Measurements from ENCODE around the gene SBNO1.
"Not testable (repeated sequence)": the region's sequence is repeated elsewhere in the genome, so short reads cannot be mapped to it uniquely, and the experiment has no call there.

The SBNO1 gene

DNA sequence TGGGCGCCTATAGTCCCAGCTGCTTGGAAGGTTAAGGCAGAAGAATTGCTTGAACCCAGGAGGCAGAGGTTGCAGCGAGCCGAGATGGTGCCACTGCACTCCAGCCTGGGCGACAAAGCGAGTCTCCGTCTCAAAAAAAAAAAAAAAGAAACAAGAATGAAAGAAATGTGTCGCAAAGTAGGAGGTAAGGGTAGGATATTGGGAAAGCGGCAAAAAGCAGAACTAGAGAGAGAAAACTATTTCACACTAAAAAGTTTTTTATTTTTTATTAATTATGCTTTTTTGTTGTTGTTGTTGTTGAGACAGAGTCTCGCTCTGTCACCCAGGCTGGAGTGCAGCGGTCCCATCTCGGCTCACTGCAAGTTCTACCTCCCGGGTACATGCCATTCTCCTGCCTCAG, 17.7 kb downstream of the SBNO1 start:
- no peak for DNase-seq (ENCODE audit: low read depth)

DNA sequence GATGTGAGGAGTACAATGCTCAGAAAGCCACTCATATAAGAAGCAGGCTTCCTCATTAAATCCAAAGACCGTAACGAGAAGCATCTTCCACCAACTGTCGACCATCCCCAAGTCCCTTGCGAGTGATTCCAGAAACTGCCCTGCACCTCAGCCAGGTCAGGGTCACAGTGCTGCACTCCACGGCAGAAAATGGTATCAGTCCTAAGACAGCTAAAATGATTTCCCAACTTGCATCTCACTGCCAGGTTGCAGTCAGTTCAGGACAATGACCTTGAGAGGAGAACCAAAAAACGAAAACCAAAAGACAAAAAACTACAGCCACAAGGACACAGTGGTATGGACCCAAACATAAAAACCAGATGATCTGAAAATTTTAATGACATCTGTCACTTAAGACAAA, 20.6 kb downstream of the SBNO1 start:
- DNase-seq (ENCODE audit: low read depth): no peak

DNA sequence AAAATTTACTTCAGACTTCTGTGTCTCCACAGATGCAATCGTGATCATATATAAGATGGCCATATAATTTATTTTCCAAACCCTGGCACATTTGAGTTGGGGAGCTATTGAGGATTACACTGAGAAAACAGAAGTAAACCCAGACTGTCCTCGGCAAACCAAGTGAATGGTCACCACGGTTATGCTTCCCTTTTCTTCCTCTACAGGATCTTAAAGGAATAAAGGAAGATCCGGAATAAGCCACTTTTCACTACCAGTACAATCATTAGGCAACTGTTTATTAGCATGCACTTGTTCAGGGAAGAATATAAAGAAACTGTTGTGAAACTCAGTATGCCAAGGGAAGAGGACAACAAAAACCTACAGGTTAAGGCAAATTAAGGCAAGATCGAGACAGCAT, 27.6 kb downstream of the SBNO1 start:
- no peak for DNase-seq (ENCODE audit: low read depth)

DNA sequence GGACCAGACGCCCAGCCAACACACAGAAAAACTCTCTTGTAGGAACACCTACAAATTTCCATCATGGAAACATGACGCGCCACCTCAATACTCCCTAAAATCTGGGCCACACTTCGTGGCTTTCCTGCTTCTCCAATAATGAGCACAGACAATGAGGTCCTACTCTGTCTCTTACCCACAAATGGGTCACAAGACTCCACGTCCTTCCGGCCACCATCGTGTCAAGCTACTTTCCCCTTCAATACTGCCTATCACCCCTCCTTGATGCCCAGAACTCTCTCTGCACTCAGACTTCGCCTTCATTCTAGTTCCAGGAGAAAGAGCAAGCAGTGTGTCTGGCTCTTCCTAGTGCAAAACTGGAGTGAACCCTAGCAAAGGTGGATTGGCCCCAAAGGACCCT, 28.1 kb downstream of the SBNO1 start:
- DNase-seq (ENCODE audit: low read depth): no peak

DNA sequence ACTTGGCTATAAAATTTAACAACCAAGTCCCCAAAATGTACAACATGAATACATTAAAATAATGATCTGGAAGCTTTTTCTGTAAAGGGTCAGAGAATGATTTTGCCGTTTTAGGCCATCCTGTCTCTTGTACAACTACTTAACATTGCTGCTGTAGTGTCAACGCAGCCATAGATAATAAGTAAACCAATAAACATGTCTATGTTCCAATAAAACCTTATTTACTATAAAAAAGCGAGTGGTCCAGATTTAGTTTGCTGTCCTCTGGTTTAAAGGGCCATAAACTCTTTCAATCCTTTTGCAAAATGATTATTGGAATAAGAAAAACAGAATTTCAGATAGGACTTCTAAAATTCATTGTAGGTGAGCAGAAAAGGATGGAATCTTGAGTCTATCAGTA, 29.2 kb downstream of the SBNO1 start:
- no peak for DNase-seq (ENCODE audit: low read depth)

DNA sequence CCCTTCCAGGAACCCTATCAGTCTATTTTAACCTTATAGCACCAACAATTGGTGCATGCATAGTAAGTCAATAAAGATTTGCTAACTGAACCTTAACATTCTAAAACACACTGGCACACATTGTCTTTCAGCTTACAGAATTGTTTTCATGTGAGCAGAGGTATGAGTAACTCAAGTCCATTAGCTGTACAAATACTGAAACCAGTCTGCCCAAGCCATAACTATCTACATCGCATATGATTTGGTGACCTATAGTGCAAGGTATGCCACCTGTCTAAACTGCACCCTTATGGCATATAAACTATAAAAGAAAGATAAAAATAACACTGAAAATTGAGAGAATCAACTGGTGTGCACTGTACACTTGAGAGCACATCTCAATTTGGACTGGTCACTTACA, 34.8 kb downstream of the SBNO1 start:
- DNase-seq (ENCODE audit: low read depth): no peak

DNA sequence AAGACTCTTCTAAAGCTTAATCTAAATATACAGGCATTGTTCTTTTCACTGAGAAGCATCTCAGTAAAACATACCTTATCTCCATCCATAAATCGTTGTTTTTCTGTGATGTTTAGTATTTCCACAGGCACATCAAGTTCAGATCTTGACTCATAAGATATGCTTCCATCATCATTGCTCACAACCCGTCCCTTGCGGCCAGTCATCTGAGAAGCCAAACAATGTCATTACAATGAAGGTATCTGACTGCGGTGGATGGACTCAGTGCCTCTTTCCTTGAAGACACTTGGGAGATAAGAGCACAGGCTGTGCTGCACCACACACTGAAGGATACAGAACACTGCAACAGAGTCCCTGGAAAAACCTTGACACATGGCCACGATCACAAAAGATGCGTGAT, 44.8 kb downstream of the SBNO1 start:
- no peak for DNase-seq (ENCODE audit: low read depth)

DNA sequence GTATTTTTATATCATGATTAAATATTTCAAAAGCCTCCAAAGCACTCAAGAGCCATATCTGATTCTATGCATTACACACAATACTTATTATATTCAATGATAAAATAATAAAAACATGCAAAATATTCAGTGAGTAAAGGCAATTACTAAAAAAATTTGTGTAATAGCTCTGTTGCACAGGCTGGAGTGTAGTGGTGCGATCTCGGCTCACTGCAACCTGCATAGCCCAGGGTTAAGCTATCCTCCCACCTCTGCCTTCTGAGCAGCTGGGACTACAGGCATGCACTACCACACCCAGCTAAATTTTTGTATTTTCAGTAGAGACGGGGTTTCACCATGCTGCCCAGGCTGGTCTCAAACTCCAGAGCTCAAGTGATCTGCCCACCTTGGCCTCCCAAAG, 45.4 kb downstream of the SBNO1 start:
- DNase-seq (ENCODE audit: low read depth): no peak

DNA sequence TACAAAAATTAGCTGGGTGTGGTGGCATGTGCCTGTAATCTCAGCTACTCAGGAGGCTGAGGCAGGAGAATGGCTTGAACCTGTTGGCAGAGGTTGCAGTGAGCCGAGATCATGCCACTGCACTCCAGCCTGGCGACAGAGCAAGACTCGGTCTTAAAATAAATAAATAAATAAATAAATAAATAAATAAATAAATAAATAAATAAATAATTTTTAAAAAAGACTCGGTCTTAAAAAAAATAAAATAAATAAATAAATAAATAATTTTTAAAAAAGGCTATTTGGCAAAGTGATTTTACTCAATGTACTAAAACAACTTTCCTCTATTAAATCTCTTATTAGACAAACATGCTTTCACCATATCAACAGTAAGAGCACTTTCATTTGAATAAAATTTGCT, 51.6 kb downstream of the SBNO1 start:
- DNase-seq (ENCODE audit: low read depth): not testable (repeated sequence)

DNA sequence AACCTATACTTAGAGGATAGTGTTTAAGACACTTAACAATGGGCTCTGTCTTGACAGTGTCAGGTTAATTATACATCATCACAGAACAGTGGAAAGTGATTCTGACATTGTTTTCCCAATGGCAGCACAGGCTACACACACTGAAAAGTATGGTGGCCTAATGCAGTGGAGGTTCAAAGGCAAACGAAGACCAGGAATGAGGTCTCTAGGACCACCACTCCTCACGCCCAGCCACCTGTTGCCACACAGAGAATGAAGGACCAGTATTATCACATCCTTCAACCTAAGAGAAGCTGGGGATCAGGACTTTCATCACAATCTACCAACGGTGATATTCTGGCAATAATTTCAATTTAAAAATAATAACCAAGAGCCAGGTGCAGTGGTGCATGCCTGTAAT, 58.4 kb downstream of the SBNO1 start:
- DNase-seq (ENCODE audit: low read depth): no peak

DNA sequence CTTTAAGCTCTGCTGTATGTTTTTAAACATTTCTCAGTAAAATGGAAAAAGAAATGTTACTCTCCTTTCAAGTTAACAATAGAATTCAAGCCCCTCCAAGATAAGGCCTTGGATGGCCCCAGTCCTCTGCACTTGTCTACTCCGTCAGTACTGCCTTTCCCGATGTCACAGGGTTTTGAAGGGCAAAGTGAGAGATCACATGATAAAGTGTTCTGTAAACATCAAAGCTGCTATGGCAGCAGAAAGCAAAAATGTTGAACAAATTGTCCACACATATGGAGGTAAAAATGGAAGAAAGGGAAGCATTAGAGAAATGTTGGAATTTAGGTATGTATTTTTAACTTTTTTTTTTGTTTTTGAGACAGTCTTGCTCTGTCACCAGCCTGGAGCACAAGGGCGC, 59.5 kb downstream of the SBNO1 start:
- no peak for DNase-seq (ENCODE audit: low read depth)

DNA sequence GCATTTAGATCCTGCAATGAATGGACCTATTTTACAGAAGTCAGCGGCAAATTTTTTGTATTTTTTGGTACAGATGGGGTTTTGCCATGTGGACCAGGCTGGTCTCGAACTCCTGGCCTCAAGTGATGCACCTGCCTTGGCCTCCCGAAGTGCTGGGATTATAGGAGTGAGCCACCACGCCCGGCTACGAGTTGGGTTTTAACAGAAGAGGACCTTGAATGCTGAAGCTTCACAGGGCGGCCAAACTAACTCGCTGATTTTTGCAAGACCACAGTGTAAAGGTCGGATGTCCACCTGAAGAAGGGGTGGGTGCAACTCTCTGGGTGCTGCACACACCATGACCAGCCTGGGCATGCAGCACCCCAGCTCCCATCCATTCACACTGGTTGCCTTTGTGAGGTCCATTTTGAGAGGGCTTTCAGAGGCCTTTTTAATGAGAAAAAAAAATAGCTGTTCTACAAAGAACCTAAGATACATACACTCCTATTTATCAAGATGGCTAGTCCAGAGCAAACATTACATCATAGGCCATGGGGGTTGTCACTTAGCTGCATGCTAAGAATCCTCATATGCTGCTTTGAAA, 71.4 kb downstream of the SBNO1 start:
- no peak for DNase-seq (ENCODE audit: low read depth)

DNA sequence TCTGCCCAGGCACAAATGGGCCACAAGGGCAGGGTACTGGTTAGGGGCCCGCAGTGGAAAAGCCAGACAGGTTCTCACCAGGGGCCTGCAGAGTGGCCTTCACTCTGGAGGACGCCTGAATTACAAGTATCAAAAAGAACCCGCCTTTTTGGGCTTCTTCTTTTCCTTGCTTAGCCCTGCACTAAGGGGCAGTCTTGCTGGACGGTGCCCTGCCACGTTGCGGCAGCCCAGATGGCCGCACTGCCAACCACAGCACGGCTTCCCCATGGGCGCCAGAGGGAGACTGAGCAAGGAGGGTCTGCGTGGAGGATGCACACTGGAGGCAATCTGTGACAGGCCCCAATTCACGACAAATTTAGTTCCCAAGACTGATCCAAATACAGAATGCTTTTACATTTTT, 74.7 kb downstream of the SBNO1 start:
- no peak for DNase-seq (ENCODE audit: low read depth)

DNA sequence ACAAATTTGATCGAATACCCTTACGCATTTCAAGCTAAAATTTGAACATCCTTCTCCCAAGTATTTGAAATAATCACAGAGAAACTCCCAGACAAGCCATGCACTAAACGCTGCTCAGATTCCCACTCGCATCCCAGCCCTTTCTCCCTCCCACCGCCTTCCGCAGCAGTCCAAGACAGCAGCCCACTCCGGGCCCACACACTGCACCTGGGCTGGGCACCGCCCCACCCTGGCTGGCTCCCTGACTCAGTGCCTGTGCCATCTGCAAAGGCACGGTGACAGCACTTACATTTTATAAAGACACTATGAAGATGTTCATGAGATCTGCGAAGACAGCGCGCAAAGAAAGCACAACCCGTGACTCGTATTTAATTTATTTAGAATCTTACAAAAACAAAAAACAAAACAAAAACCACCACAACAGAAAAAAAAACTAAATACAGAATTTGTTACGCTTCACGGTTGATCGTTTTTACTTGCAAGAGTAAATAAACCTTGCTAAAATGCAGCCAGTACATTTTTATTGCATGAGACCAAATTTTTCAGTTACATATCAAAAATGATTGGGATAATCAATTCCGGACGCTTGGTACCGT, 75.8 kb downstream of the SBNO1 start:
- no peak for DNase-seq (ENCODE audit: low read depth)

DNA sequence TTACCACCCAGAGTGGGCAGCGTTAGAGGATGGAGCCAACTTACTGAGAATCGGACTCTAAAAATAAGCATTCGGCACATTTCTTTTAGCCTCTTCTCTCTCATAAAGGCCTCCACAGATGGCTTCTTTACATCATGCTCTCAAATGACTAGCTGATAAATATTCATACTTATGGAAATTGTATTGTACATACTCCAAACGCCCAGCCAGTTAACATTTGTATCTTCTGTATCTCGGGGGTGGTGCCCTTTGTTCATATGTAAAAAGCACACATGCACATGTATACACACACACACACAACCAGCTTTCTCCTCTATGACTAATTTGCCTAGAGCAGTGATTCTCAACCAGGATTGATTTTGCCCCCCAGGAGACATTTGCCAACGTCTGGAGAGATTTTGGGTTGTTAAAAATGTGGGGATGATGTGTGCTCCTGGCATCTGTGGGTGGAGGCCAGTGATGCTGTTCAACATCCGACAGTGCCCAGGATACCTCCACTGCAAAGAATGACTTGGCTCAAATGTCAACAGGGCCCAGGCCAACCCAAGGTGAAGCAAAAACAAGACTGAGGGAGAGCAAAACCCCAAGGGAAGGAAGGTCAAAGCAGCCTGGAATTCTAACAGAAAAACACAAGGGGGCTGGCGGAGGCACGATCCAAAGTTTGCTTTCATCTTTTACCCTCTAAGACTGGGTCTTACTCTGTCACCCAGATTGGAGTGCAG, 77.8 kb downstream of the SBNO1 start:
- no peak for DNase-seq (ENCODE audit: low read depth)

DNA sequence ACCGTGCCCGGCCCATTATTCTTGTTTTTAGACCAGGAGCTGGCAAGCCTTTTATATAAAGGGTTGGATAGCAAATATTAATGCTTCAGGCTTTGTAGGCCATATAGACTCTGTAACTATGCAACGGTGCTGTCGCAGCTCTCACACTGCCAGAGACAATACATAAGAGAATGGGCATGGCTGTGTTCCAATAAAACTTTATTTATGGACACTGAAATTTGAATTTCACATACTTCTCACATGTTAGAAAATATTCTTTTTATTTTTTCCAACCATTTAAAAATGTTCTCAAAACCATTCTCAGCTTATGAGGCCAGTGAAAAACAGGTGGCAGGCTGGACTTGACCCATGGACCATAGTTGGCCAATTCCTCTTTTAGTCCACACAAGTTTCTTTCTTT, 80.0 kb downstream of the SBNO1 start:
- no peak for DNase-seq (ENCODE audit: low read depth)

DNA sequence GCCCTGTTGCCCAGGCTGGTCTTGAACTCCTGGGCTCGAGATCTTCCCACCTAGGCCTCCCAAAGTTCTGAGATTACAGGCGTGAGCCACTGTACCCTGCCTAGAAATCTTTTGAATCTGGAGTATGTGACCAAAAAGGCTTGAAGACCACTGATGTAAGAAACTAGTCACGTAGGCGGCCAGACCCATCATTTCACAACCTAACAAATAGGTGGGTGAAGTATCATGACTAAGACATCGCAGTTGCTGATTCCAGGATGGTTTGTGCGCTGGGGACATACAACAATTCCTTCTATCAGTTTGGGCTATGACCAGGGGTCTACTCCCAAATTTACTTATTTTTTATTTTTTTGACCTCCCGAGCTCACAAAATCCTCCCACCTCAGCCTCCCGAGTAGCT, 81.2 kb downstream of the SBNO1 start:
- no peak for DNase-seq (ENCODE audit: low read depth)

DNA sequence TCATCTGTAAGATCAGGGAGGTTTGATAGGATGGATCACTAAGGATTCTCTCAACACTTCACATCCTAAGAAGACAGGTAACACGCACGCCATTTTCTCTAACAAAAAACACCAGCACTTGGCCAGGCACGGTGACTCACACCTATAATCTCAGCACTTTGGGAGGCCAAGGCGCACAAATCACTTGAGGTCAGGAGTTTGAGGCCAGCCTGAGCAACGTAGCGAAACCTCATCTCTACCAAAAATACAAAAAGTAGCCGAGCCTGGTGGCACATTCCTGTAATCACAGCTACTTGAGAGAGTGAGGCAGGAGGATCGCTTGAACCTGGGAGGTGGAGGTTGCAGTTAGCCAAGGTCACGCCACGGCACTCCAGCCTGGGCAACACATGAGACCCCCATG, 82.5 kb downstream of the SBNO1 start:
- no peak for DNase-seq (ENCODE audit: low read depth)

DNA sequence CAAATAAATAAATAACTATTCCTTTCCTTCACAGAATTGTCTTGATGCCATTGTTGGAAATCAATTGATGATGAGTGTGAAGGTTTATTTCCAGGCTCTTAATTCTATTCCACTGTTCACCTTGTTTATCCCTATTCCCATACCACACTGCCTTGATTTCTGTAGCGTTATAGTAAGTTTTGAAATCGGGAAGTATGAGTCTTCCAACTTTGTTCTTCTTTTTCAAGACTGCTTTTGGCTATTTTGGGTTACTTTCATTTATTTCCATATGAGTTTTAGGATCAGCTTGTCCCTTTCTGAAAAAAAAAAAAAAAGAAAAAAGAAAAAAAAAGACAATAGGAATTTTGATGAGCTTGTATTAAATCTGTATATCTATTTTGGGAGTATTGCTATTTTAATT, 83.7 kb downstream of the SBNO1 start:
- DNase-seq (ENCODE audit: low read depth): no peak

DNA sequence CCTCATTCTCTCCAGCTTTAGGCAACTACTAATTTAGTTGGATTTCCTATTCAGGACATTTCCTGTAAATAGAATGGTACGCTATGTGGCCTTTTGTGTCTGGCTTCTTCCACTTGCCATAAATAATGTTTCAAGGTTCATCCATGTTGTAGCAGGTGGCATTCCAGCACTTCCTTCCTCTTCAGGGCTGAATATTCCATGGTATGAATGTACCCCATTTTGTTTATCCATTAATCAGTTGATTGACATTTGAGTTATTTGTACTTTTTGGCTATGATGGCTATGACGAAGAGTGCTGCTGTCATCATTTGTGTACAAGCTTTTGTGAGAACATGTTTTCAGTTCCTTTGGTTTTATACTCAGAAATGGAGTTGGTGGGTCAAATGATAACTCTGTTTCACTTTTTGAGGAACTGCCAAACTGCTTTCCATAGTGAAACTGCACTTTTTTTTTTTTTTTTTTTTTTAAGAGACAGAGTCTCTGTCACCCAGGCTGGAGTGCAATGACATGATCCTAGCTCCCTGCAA, 86.5 kb downstream of the SBNO1 start:
- DNase-seq (ENCODE audit: low read depth): no peak

DNA sequence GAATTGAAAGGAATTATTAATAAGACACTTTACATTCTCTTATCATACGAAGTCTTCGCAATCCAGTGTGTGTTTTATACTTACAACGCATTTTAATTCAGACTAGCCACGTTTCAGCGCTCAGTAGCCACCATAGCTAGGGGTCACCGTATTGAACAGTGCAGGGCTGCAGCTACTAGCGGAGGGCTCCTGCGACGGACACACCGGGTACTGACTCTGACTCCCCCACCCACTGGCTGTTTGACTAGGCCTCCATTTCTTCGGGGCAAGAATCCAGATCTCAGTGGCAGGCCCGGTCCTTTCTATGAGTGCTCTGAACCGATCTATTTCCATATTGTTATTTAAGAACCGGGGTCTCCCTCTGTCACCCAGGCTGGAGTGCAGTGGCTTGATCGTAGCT, 91.5 kb downstream of the SBNO1 start:
- no peak for DNase-seq (ENCODE audit: low read depth)

DNA sequence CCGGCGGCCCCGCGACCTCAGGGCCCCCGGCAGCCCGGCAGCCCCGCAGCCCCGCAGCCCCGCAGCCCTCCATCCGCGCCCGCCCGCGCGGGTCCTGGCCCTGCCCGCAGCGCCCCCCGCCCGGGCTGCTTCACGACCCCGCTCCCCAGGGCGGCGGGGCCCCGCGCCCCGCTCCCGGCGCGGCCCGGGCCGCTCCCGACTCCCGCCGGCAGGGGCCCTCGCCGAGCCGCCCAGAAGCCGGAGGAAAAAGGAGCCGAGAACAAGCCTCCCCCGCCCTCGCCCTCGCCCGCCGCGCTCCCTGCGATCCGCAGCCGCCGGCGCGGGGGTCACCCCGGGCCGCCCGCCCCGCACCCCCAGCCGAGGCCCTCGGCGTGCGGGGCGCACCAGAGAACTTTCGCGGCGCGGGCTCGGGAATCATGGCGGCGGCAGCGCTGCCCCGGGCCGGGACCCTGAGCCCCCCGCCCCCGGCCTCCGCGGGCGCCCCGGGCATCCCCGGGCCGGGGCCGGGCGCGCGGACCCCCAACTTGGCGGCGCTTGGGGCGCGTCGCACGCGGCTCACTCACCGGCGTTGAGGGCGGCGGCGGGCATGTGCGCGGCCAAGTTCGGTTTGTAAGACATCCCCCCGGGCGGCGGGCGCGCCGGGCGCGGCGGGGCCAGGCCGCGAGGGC, 93.5 kb downstream of the SBNO1 start:
- DNase-seq (ENCODE audit: low read depth): no peak
